GM19351 (cell line): ENCODE data around the gene PRSS38.

Experiments used
- ATAC-seq: cut with Tn5 transposase; IDR thresholded peaks from one replicate; pipeline ENCODE4 v1.9.1; 2021; ENCODE audit warnings: mild to moderate bottlenecking, moderate library complexity; ENCODE audit not compliant: unreplicated experiment

The PRSS38 gene

DNA sequence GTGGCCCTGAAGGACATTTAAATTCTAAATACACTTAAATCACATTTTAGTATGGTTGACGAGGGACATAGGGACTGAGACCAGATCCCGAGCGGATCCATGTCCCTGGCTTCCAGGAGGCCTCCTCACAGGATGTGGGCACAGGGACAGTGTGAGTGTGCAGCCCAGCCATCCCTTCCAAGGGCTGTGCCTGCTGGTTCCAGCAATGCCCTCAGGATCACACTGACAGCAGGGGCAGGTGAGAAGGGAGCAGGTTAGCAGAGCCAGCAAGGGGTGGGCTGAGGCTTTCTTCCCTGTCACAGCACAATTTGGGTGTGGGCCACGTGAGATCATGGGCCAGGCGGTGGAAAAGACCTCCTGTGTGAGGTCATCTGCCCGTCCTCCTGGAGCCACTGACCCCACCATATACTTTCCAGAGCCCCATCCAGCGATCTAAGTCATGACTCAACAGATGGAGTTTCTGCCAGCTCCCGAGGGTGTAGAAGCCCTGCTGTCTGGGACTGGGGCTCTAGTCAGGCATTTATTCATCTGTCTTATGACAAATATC is 37.0 kb upstream of the PRSS38 start:
- no peak for ATAC-seq

DNA sequence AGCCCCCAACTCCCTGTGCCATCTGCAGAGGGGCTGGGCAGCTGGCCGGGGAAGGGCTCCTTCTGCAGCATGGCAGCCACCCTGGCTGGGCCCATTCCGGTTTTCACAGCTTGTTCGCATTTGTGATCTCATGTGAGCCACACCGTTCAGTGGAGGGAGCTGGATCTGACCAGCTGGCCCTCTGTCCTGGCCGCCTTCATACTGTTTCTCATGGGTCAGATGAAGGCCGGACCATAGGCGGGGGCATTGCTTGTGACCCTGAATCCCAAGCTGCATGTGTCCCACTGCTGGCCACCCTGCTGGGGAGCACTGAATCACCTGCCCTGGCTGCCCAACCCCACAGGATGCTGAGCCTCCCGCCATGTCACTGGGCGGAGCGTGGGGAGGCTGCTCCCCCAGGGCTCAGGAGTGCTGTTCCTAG is 36.4 kb upstream of the PRSS38 start:
- no peak for ATAC-seq

DNA sequence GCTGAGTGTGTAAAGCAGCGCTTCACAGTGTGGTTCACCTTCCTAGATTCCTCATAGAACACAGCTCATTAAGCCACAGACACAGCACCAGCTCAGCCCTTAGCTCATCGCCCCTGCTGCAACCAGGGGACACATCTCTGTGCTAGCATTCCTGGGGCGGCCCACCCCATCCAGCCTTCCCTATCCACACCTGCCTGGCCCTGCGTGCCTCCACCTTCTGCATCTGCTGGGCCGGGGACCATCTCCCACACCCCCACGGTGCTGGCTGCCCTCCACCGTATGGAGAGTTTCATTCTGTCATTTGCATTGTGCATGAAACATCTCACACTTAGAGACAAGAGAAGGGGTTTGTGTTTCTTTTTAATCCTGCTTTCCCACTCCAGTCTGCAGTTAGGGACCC is 35.8 kb upstream of the PRSS38 start:
- no peak for ATAC-seq

DNA sequence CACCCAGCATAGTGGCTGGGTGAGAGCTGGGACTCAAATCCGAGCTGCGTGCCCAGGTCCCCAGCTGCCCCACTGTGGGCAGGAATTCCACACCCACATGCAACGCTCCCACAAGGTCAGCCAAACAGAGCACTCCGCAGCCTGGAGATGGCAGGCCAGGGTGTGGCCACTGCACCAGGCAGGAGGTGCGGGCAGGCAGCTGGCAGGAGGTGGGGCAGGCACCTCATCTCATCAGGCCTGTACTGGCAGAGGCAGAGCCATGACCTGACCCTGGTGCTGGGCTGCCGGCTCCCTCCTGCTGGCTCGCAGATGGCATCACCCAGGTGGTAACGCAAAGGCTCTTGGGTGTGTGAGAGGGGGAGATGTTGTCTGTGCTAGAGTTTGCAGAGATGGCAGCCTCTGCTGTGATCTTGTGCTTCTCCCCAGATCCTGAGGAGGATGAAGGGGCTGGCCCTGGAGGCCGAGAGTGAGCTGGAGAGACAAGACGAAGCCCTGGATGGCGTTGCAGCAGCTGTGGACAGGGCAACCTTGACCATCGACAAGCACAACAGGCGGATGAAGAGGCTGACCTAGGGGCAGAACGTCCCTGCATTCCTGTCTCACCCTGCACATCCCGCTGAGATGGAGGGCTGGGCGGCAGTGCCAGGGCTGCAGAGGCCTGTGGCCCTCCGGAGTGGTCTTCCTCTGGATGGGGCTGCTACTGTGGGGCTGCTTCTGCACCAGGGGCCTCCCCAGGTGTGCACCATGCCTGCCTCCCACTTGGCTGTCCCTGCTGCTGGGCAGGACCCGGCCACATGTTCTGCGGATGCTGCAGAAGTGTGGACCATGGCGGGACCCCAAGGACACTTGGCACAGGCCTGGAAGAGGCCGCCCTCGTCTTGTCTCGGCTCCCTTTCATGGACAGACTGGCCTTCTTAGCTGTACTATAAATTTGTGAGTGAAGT is 35.1 kb upstream of the PRSS38 start:
- no peak for ATAC-seq

DNA sequence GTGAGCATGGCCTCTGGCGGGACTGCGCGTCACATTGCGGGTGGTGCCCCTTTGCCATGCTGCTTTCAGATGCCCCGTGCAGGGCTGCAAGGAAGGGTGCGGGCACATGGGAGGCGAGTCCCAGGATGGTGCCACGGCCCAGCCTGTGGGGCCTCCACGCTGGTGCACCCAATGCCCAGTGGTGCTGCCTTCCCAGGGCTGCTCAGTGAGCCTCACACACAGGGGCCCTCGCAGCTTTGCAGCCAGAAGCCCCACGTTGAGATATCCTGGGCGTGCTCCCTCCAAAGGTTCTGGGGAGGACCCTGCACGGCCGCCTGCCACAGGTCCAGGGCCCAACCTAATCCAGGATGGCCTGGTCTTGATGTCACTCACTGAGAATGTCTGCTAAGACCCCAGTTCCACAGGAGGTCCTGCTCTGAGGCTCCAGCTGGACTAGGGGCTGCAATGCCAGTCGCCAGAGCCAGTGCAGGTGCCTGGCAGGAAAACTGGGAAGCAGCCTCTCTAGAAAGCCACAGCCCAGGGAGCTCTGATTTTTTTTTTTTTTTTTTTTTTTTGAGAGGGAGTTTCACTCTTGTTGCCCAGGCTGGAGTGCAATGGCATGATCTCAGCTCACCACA is 34.1 kb upstream of the PRSS38 start:
- ATAC-seq = no peak

DNA sequence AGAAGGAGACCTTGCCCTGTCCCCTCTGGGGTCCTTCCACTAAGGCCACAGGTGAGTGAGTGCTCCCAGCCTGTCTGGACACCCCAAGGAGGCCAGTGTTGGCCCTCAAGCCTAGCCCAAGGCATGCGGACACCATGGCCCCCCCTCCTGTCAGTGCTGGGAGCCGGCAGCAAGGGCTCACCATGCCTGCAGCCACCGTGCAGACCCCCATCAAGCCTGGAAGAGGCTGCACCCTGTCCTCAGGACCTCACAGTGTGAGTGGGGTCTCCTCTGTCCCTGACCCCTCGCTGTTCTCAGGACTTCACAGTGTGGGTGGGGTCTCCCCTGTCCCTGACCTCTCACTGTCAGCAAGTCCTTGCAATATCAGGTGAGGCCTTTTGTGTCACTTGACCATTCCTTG is 33.2 kb upstream of the PRSS38 start:
- no peak for ATAC-seq

DNA sequence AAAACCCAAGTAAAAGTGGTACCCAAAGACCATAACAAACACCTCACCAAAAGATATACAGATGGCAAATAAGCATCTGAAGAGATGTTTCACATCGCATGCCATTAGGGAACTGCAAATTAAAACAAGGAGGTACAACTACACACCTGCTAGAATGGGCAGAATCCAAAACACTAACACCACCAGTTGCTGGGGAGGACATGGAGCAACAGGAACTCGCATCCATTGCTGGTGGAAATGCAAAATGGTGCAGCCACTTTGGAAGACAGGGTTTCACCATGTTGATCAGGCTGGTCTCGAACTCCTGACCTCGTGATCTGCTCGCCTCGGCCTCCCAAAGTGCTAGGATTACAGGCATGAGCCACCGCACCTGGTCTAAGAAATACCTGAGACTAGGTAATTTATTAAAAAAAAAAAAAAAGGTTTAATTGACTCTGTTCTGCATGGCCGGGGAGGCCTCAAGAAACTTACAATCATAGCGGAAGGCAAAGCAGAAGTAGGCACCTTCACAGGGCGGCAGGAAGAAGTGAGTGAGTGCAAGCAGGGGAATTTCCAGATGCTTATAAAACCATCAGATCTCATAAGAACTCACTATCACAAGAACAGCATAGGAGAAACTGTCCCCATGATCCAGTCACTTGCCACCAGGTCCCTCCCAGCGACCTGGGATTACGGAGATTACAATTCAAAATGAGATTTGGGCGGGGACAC is 30.2 kb upstream of the PRSS38 start:
- no peak for ATAC-seq

DNA sequence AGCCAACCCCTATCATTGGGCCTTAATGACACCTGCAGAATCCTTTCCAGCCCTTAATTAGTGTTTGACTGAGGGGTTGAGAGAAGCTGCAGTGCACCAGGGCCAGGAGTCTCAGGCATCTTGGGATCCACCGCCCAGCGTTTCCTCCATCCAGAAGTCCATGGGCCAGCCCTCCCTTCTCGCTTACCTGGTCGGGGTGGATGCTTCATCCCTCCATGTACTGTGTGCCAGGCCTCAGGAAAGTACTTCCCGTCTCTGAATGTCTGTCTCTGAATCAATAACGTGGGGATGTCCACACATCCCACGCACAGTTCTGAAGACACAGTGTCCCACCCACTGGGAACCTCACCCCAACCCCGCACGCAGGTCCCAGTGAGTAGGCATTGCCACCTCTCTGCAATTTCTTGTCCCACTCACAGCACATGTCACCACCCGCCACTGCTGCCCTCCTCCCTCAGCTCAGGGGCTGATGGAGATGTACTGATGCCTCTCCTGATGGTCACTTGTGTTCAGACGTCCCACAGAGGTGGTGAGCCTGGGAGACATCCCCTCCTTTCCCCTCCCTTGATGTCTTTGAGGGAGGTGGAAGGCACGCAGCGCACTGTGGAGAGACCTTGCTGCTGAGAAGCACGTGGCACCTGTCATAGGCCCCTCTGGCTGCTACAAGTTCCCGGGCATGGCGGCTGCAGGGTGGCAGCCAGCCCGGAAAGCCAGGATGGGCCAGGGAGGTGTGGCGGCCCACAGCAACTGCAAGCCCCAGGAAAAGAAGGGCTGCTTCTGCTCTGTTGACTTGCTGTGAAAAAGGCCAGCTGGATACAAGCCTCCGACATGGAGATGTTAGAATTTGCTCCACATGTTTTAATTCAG is 29.4 kb upstream of the PRSS38 start:
- ATAC-seq = no peak

DNA sequence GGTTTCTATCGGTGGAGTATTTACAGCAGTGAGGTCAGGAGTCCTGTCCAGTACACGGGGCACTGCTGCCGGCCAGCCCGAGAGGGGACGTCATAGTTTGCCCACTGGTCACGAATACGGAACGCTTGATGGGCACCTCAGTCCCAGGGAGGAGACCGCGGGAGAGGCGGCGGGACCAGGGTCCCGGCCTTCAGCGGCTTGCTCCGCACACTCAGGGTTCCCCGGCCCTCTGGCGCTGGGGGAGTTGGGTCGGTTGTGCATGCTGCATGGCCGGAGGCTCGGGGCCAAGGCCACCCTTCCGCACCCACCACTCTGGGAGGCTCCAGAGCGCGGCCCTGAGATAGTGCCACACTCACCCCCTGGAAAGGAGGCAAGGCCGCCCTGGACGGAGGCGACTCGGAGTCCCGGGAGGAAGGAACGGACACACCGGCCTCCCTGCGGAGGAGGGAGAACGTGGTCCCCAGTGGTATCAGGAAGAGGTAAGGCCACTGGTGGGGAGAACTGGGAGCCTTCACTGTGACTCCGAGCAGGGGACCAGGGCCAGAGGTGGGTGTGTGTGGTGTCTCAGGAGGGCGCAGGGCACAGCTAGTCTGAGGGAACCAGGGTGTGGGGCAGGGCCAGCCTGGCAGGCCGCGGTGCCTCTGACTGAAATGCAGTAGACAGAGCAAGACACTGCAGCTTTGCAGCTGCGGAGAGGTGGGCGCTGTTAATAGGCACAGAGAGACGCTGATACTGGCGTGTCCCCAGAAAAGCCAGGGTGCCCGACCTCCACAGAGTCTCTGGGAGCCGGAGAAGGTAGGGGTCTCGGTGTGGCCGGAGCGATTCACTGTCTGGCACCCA is 28.6 kb upstream of the PRSS38 start:
- ATAC-seq = peak; percentile 4

DNA sequence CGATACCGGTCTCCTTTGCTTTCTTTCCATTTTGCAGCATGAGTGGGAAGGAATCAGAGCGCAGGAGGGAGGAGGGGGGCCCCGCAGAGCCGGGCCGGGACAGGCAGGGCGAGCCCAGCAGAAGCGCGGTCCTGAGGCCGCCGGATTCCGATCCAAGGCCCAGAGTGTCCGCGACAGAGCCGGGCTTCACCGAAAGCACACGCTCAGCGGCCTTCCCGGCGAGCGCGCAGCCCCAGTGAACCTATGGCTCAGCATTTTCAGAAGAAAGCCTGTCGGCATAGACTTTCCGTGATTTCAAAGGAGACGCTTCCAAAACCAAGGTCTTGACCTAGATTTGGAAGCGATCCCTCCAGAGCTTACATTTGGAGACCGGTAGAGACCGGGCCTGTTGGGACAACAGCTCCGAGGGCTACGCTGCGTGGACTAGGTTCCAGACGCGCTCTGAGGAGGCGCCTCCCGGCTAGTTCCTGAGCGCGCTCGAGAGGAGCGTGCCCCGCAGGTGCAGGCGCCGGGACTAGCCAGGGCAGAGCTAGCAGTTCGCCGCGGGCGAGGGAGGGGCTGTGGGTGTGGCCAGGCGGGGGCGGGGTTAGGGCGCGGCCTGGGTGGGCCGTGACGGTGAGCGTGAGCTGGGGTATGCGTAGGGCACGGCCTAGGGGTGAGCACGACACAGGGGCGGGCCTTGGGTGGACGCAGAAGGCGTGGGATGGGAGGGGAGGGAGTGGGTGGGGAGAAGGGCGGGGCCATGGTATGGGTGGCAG is 27.8 kb upstream of the PRSS38 start:
- peak; percentile 88 for ATAC-seq

DNA sequence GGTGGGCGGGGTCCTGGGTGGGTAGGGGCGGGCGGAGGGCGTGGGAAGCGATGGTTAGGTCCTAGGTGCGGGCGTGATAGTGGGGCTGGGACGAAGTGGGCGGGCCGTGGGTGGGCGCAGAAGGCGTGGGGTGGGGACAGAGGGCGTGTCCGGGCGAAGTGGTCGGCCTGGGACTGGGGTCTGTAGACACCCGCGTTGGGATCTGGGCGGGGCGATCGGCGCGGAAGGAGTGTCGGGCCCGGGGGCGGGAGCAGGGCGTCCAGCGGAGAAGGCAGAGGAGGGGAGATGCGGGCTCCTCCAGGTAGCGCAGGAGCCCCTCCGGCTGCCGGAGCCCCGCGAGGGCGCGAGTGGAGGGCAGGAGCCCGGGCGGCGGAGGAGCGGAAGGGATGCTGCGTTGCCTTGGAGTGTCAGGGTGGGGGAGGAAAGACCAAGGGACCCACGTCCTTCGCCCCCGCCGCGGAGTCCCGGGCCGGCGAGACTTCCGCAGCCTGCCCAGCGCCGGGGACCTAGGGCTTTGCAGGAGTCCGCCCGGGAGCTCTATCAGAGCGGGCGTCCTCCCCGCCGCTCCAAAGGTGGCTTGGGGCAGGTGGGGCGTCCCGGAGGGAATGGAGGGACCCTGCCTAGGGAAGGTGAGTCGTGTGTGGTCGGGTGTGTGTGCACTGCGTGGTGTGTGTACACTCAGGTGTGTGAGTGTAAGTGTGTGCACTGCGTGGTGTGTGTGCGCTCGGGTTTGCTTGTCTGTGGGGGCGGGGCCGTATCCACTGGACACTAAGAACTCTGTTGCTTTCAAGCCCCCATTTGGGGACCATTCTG is 27.0 kb upstream of the PRSS38 start:
- ATAC-seq = peak; percentile 57

DNA sequence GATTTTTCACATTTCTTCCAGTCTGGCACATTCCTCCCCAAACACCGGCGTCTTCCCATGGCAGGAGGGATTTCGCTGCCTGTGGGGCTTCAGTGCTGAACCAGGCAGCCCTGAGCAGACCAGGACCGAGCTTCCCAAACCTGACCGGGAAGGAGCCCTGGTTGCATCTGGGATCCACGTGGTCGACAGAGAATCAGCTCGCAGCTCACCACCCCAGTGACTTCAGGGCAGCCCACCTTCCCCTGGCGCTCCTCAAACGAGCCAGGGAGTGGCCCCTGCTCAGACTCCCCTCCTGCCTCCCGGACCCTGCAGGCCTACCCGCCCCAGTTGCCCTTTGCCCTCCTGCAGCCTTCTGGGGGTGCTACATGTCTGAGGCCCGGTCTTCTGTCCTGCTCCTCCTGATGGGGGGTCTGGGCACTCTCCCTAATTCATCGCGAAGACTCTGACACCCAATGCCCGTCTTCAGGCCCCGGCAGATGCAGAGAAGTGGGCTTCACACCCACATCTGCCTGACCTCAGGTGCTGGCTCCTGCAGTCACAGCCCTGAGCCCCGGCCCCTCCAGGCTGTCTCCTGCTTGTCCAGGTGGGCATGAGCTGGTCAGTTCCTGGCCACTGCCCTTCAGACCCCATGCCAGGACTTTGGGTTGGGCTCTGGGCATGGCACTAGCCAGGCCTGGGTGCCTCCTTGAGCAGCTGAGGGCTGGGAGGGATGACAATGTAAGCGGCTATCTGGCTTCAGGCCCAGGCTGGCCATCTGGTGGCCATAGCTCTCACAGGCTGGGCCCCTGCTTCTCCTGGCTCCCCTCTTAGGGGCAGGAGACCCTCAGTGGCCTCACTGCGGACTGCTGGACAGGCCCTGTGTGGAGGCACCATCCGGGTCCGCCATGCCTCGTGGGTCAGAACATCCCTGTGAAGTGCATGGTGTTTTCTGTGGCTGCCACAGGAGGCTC is 26.1 kb upstream of the PRSS38 start:
- no peak for ATAC-seq

DNA sequence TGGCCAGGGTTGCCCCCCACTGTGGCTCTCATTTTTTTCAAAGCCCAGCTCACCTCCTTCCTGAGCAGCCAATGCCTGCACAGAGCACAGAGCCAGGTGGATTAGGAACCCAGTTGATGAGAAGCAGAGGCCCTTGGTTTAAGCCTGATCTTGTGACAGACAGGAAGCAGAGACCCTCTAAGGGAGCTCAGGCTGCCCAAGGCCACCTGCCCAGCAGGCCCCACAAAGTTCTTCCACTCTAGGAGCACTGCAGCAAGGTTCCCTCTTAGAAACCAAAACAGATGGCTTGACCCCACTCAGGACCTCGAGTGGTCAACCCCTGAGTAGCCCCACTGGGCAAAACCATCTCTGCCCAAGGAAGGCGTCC is 25.5 kb upstream of the PRSS38 start:
- ATAC-seq = no peak

DNA sequence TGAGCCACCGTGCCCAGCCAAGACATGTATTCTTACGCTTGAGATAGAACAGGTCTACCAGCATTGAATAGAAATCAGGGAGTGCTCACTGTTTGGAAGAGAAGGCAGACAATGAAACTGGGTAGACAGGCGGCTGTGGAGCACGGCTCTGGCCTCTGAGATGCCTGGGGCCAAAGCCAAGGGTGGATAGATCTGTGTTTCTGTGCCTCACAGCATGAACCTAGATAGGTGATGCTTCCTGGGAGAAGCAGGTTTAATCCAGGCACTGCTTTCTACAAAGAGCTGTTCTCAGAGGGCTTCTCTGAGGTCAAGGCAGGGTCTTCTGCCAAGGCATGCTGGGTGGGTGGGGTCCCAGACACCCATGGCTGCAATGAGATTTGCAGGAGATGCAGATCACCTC is 24.6 kb upstream of the PRSS38 start:
- no peak for ATAC-seq

DNA sequence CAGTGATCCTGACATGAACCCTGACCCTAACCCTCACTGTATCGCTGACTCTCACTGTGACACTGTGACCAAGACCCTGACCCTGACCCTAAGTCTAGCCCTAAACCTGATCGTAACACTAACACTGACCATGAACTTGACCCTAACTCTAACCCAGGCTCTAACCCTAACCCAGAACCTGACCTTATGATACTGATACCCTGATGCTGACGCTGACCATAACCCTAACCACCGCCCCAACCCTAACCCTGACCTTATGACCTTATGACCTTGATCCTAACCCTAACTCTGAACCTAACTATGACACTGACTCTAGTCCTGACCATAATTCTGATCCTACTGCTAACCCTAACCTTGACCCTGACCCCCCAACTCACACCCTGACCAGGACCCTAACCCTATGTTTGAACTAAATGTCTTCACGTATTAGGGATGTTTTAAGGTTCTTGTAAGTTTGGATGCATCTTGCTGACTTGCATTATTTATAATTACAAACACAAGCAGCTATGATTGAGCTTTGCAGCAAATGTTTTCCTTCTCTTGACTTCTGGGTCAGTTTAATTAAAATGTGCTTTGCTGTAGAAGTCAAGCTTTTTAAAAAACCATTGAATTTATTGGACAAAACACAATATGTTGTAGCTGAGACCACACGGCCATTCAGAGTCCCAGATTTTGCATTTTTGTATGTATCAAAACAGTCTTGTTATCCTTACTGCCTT is 23.9 kb upstream of the PRSS38 start:
- no peak for ATAC-seq
